GM12801 (cell line): Measurements from ENCODE around the gene TMEM106B.

ENCODE experiments used
- CTCF ChIP-seq: IDR thresholded peaks from one replicate; pipeline ENCODE4 v1.5.1; 2011; ENCODE audit warnings: control low read depth; ENCODE audit not compliant: insufficient read length; ENCODE audit errors: extremely low read depth

TMEM106B gene

GRCh38 chr7:12234334-12234865 is 23.3 kb downstream of the TMEM106B start:
- no peak for TF ChIP-seq CTCF

- TF ChIP-seq CTCF, result no peak
Observed at GRCh38 chr7:12235970-12236369, 24.9 kb downstream of the TMEM106B start.

- no peak for TF ChIP-seq CTCF
Observed at GRCh38 chr7:12237007-12237406, 25.9 kb downstream of the TMEM106B start.

GRCh38 chr7:12239806-12240205 is 28.7 kb downstream of the TMEM106B start:
- no peak for TF ChIP-seq CTCF

- no peak for TF ChIP-seq CTCF
Observed at GRCh38 chr7:12244129-12244528, 33.0 kb downstream of the TMEM106B start.

GRCh38 chr7:12244694-12245093 is 33.6 kb downstream of the TMEM106B start:
- TF ChIP-seq CTCF, result no peak

- no peak for TF ChIP-seq CTCF
Observed at GRCh38 chr7:12249706-12250105, 38.6 kb downstream of the TMEM106B start.

- TF ChIP-seq CTCF, result no peak
Observed at GRCh38 chr7:12250232-12250631, 39.1 kb downstream of the TMEM106B start.
